NAMALWA (cell line): ENCODE data around the gene CCDC57.
"Not testable (repeated sequence)": the region's sequence is repeated elsewhere in the genome, so short reads cannot be mapped to it uniquely, and the experiment has no call there.

Experiments used
- DNase-seq: peaks from one replicate; pipeline ENCODE4 v3.0.0-alpha.2; 2015; ENCODE audit warnings: low spot score

Gene CCDC57

GRCh38 chr17:82201498-82201910 lies 11.1 kb downstream of the CCDC57 start:
- DNase-seq = no peak

DNA sequence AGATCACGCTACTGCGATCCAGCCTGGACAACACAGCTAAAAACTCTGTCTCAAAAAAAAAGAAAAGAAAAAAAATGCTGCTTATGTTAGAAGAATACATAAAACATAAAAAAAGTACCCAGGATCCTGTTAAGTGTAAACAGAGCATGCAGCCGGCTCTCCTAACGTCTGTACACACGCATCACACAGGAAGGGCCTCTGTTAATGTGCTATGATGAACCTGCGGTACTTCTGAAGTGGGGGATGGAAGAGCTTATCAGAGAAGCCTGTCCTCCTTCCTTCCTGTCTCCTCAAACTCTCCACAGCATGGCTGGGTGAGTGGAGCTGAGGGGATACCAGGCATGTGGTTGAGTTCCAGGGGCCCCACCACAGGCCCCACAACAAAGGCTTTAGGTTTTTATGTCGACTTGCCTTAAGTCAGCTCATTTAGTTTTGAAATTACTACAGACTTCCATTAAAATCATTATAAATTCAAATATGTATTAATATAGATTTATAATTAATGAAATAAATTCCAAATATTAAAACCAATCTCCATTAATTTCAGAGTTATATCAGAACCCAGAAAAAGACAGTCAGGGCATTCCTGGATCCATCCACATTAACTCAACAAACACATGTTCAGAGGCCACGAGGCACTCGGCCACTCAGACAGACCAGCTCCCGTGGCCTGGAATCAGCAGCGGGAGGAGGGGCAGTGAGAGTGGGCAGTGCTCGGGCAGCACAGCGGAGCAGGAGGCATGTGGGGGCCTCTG lies 11.7 kb downstream of the CCDC57 start:
- DNase-seq = no peak

GRCh38 chr17:82200135-82200534 lies 12.5 kb downstream of the CCDC57 start:
- DNase-seq = no peak

- DNase-seq = no peak
These were observed 13.1 kb downstream of the CCDC57 start for GRCh38 chr17:82199496-82199895.

- no peak for DNase-seq
These were observed 14.6 kb downstream of the CCDC57 start for GRCh38 chr17:82198092-82198491.

GRCh38 chr17:82195675-82196672 lies 16.7 kb downstream of the CCDC57 start:
- DNase-seq = no peak

GRCh38 chr17:82194765-82195164 lies 17.9 kb downstream of the CCDC57 start:
- DNase-seq = no peak

- DNase-seq = no peak
These were observed 19.0 kb downstream of the CCDC57 start for GRCh38 chr17:82193520-82194220.

DNA sequence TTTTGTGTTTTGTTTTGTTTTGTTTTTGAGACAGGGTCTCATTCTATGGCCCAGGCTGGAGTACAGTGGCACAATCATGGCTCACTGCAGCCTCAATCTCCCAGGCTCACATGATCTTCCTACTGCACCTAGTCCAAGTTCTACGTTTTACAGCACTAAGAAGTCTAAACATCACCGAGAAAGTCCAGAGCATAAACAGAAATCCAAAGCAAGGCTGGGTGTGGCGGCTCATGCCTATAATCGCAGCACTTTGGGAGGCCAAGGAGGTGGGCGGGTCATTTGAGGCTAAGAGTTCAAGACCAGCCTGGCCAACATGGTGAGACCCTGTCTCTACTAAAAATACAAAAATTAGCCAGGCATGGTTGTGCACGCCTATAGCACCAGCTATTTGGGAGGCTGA lies 19.6 kb downstream of the CCDC57 start:
- DNase-seq = not testable (repeated sequence)

DNA sequence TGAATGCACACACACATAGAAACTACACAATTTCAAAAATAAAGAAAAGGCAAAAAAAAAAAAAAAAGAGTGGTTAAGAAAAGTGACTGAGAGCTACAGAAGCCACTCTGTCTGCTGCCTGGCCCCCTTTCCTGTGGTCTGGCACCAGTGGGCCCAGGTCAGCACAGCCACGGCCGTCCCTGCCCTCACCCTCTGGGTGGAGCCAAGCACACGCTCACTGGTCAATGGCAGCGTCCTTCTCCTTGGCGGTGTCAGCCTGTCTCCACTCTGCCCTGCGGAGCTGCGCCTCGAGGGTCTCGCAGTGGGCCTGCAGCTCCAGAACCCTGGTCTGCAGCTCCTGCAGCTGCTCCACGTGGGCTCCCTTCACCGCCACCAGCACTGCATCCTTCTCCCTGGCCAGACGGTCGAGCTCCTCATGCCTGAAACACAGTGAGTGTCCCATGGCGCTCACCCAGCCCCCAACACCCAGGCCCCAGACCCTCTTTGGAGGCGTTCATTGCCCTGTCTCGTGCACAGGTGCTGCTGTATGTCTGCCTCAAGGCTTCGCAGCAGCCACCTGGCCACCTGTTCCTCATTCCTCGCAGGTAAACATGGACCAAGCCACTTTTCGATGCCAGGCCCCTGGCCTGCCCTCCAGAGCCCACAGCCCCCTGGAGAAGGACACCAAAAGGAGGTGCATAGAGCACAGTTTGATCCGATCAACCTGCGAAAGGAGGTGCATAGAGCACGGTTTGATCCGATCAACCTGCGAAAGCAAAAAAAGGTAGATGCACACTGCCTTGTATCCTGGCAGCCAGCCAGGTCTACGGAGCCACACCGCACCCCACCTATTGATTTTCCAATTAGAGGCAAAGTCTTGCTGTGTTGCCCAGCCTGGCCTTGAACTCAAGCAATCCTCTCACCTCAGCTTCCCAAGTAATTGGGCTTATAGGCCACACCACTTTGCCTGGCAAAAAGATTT lies 24.4 kb downstream of the CCDC57 start:
- DNase-seq = no peak

- no peak for DNase-seq
These were observed 25.1 kb downstream of the CCDC57 start for GRCh38 chr17:82187500-82187899.

- no peak for DNase-seq
These were observed 26.4 kb downstream of the CCDC57 start for GRCh38 chr17:82186221-82186620.

GRCh38 chr17:82184761-82185160 lies 27.9 kb downstream of the CCDC57 start:
- DNase-seq = no peak

GRCh38 chr17:82180776-82181528 lies 31.7 kb downstream of the CCDC57 start:
- DNase-seq = no peak

DNA sequence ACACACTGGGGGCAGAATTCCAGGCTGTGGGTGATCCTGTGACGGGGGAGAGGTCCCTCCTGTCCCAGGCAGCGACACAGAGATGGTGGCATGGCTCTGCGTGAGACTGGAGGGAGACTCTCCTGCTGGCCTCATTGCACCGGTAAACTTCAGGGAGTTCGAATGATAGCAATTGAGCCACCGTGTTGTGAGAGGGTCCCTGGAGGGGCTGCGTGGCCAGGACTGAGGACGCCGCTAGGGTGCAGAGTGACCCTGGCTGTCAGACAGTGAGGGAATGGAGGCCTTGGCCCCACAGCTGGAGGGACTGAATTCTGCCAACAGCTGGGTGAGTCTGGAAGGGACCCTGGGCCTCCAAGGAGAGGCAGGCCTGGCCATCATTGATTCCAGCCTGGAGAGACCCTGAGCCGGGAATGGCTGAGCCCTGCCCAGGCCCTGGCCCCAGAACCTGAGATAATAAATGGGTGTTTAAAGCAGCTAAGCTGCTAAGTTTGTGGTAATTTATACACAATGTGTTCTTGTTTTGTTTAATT lies 32.6 kb downstream of the CCDC57 start:
- DNase-seq = no peak

DNA sequence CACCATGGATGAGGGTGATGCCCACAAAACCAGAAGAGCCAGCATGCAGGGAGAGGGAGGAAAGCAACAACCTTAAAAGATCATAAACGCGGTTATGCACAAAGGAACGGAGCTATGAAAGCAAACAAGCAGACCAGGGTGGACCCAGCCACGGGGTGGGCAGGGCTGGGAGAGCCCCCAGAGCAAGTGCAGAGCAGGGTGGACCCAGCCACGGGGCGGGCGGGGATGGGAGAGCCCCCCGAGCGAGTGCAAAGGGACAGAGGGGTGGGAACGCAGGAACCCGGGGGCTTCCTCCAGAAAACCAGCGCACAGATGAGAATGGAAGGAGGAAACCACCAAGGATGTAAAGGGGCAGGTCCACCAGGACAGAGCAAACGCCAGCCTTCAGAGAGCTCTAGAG lies 33.2 kb downstream of the CCDC57 start:
- no peak for DNase-seq

DNA sequence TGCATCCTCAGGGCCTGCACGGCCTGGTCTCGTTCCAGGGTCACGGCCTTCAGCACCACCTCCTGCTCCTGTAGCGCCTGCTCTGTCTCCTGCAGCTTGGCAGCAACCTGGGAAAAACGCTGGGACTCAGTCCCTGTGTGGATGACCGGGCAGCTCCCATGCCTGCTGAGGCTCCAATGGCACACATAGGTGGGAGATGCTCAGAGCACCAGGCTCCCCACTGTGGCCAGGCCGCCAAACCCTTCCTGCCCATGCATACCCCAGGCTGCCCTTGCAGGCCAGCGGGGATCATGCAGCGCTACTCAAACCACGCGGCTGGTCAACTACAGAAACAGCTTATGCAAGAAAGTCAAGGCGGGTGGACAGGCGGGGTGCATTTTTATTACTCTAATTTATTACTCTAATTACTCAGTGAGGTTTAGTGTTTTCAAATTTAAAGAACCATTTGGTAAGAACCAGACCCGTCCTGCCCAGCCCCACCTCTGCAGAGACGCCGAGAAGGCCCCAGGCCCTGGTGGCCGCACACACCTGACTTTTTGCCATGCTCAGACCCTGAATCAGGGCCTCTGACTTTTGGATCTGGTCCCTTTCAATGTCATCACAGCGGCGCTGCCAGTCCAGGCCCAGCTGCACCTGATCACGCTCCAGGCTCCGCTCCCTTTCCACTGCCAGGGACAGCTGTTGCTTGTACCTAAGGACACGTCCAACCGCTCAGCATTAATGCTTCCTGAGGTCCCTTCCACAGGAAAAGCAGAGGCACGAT lies 34.0 kb downstream of the CCDC57 start:
- no peak for DNase-seq

- DNase-seq = no peak
These were observed 34.7 kb downstream of the CCDC57 start for GRCh38 chr17:82177761-82178498.

DNA sequence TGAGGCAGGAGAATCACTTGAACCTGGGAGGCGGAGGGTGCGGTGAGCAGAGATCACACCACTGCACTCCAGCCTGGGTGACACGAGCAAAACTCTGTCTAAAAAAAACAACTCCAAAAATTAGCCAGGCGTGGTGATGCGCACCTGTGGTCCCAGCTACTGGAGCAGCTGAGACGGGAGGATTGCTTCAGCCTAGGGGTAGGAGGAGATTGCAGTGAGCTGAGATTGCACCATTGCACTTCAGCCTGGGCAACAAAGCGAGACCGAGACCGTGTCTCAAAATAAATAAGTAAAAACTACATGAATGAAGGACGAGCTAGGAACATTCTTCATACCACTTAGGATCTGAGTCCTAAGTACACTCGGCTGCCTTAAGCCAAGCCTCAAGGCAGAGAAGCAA lies 35.4 kb downstream of the CCDC57 start:
- no peak for DNase-seq
